Measurements from ENCODE around the gene NKRF.

Gene NKRF

GRCh38 chrX:119565107-119565663, 41.0 kb downstream of the NKRF start, which contains the start of gene STEEP1 (continued):
- no peak for TF ChIP-seq ZNF560 (tag by site-specific recombination; IDR thresholded peaks at IDR 0.05; ENCODE audit: borderline replicate concordance)
- TF ChIP-seq ZNF677 (tag by site-specific recombination; IDR thresholded peaks at IDR 0.05): no peak
- TF ChIP-seq ZNF280D (tag by site-specific recombination; IDR thresholded peaks at IDR 0.05): no peak
- peak; percentile 80 for TF ChIP-seq ZNF76 (tag by site-specific recombination; IDR thresholded peaks at IDR 0.05; ENCODE audit: borderline replicate concordance, low read depth)
- no peak for TF ChIP-seq ZNF292 (tag by site-specific recombination; IDR thresholded peaks at IDR 0.05; ENCODE audit: borderline replicate concordance, low read depth)
- peak; percentile 91 for TF ChIP-seq ZBTB21 (tag by site-specific recombination; IDR thresholded peaks at IDR 0.05)
- peak; percentile 39; the same call in 1 of the 2 replicates for TF ChIP-seq ZEB2 (tag by site-specific recombination; IDR thresholded peaks at IDR 0.05)
- no peak for TF ChIP-seq ZNF404 (tag by site-specific recombination; IDR thresholded peaks at IDR 0.05)
- peak; percentile 83 for TF ChIP-seq KLF10 (tag by site-specific recombination; IDR thresholded peaks at IDR 0.05)
- peak; percentile 80 for TF ChIP-seq ZNF518A (tag by site-specific recombination; conservative IDR thresholded peaks at IDR 0.05; ENCODE audit: low read depth)
- no peak for TF ChIP-seq ZNF302 (tag by site-specific recombination; IDR thresholded peaks at IDR 0.05; ENCODE audit: low read depth)
- TF ChIP-seq ZNF585B (tag by site-specific recombination; IDR thresholded peaks at IDR 0.05): no peak
- peak; percentile 76 for TF ChIP-seq ZBTB17 (tag by site-specific recombination; IDR thresholded peaks at IDR 0.05)
- TF ChIP-seq KLF16 (tag by site-specific recombination; IDR thresholded peaks at IDR 0.05): no peak
- peak; percentile 25; the same call in 1 of the 2 replicates for TF ChIP-seq EGR2 (tag by site-specific recombination; IDR thresholded peaks at IDR 0.05; ENCODE audit: low read depth)
- no peak for TF ChIP-seq ZNF26 (tag by site-specific recombination; IDR thresholded peaks at IDR 0.05)
- TF ChIP-seq ZNF548 (tag by site-specific recombination; IDR thresholded peaks at IDR 0.05): no peak
- no peak for TF ChIP-seq HOXD13 (CRISPR knock-in tag; IDR thresholded peaks at IDR 0.05; ENCODE audit: borderline replicate concordance)
- TF ChIP-seq ZNF133 (tag by site-specific recombination; IDR thresholded peaks at IDR 0.05): no peak
- peak; percentile 91 for TF ChIP-seq ZNF629 (tag by site-specific recombination; IDR thresholded peaks at IDR 0.05)
- peak; percentile 58; the same call in 1 of the 2 replicates for TF ChIP-seq KLF17 (tag by site-specific recombination; IDR thresholded peaks at IDR 0.05)
- peak; percentile 77 for TF ChIP-seq IKZF3 (tag by site-specific recombination; IDR thresholded peaks at IDR 0.05)
- 0 out of 2 replicates have a peak, but pooled peaks have one; percentile 29 for TF ChIP-seq ZBTB11 (tag by site-specific recombination; conservative IDR thresholded peaks at IDR 0.05; ENCODE audit: low read depth)
- TF ChIP-seq KLF9 (tag by site-specific recombination; IDR thresholded peaks at IDR 0.05; ENCODE audit: low read depth): no peak
- no peak for TF ChIP-seq BCL6B (tag by site-specific recombination; IDR thresholded peaks at IDR 0.05)

Measured in HEK293 (cell line).